Measurements from ENCODE around the gene CAB39L.

- TF ChIP-seq PBX3 (IDR thresholded peaks at IDR 0.05) (no peak), MXI1 (IDR thresholded peaks at IDR 0.05; ENCODE audit: low read depth, low read length) (no peak)
Measured at GRCh38 chr13:49298416-49298815, 145.4 kb downstream of the CAB39L start.
